Glomerular visceral epithelial cell (primary cell): ENCODE results near the gene IGF2BP1.
"Not testable (repeated sequence)": the region's sequence is repeated elsewhere in the genome, so short reads cannot be mapped to it uniquely, and the experiment has no call there.

Experiments used
- DNase-seq: peaks from one replicate; pipeline ENCODE4 v3.0.0-alpha.2; 2016; ENCODE audit errors: extremely low spot score

The IGF2BP1 gene

GRCh38 chr17:49100601-49101000 lies 103.4 kb downstream of the IGF2BP1 start:
- no peak for DNase-seq

- DNase-seq: peak; percentile 76
Observed at GRCh38 chr17:49101054-49101534, 103.9 kb downstream of the IGF2BP1 start.

- DNase-seq: not testable (repeated sequence)
Observed at GRCh38 chr17:49103360-49103759, 106.2 kb downstream of the IGF2BP1 start.

GRCh38 chr17:49104511-49105074 lies 107.4 kb downstream of the IGF2BP1 start:
- DNase-seq: no peak
